HPDE6-E6E7 (cell line): ENCODE results near the gene TMEM198.
A peak's percentile ranks its signal among the peaks of the same experiment; 100 is the strongest.

Experiments used
- DNase-seq: peaks from one replicate; pipeline ENCODE4 v3.0.0; 2011; ENCODE audit warnings: missing footprints; ENCODE audit errors: extremely low spot score

Gene TMEM198, protein sequence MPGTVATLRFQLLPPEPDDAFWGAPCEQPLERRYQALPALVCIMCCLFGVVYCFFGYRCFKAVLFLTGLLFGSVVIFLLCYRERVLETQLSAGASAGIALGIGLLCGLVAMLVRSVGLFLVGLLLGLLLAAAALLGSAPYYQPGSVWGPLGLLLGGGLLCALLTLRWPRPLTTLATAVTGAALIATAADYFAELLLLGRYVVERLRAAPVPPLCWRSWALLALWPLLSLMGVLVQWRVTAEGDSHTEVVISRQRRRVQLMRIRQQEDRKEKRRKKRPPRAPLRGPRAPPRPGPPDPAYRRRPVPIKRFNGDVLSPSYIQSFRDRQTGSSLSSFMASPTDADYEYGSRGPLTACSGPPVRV

DNA sequence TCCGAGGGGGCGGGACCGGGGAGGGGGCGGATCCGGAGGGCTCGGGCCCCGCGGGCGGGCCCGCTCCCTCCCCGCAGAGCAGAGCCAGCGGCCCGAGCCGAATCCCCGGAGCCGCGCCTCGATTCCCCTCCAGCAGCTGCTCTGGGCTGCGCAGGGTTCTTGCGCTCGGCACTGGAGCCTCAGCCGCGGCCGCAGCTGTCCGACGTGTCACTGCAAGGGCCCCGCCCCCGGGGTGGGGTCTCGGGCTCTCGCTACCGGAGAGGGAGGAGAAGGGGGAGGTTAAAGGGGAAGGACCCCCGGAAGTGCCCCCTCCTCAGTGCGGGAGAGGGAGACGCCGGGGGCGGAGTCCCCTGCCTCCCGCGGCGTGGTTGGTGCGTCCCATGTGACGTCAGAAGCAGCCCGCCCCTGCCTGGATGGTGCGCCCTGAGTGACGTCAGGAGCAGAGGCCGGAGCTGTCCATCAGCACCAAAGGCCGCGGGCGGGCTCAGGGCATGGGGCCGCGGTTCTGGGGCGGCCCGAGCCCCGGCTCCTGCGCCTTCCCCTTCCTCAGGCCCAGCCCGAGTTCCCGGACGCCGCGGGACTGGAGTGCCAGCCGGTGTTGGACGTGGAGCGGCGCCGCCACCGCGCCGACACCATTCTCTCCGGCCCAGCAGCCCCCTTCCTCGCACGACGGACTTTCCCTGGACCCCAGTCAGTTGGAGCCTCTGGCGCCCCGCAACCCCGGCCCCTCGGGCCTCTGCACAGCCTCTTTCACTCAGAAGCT, at the start of gene TMEM198, which contains the start of gene CHPF:
TMEM198 (plus strand) TSS at position 433 of the 763 bp plus-strand sequence. CDS start 700 bp downstream, outside the sequence.
CHPF (minus strand) TSS at position 214 of the 763 bp plus-strand sequence. CDS start 271 bp downstream, outside the sequence.
- DNase-seq = peak; percentile 95

DNA sequence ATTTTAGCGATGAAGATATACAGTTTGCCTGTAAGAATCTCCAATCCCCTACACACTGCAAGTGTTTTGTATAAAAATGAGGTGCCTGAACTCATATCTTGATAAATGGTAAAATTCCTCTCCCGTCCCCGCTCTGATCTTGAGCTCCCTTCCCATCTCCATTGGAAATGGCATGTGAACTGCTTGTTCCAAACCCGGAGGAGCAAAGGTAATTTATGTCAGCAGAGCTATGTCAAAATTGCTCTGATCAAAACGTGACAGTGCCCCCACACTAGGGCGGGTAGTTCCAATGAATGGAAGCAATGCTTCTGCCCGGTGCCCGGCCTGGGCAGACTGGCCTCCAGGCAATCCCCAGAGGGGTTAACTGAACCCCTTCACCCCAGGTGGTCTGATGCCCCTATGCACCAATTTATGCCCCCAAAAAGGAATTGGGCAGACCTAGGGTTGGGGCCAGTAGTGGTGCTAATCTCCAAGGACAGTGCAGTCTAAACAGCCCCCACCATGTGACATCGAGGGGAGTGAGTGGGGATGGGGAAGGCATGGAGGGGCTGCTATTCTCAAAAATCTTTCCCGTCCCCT, 48.8 kb upstream of the TMEM198 start:
- DNase-seq = no peak

DNA sequence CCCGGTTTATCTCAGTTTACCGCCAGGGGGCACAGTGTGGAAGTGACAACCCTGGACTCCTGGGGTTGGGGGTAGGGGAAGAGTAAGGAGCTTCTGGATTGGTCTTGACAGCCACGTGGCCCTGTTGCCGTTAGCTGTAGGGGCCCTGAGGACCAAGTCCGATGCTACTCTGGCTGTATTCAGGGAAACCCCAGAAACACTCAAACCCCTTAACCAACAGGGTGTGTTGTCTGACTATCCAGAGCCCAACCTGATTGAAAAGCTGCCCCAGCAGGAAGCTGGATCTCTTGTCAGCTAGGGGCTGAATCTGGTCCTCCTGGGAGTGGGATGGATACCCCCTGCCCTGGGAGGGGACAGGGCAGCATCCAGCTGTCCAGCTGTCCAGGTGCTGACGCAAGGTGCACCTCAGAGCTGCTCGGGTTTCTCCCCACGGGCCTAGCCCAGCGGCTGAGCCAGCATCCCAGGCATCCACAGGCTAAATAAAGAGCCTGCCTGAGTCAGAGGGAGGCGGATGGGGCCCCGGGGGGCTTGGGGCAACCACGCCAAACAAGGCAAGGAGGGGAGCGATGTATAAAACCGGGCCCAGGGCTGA, 48.2 kb upstream of the TMEM198 start:
- DNase-seq = peak; percentile 70

DNA sequence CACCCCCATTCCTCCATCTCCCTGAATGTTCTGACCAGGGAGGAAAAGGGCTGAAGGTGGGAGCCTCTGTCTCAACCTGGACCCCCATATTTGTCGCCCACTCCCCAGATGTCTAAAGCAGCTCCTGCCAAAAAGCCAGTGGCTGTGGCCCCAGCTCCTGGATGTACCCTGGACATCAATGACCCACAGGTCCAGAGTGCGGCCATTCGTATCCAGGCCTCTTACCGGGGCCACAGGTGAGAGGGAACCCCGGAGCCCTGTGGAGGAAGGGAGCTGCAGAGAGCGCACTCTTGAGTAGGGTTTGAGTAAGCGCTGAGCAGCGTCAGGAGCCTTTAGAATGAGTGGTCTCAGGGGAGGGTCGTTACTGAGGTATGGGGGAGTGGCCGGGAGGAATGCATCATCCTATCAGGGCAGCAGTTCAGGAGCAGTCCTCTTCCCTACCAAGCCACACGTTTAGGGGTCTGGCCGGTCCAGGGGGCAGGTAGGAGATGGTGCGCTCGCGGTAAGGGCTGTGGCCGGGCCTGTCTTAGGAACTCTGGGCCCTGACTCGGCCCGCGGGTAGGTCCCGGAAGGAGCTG, 47.5 kb upstream of the TMEM198 start:
- no peak for DNase-seq

DNA sequence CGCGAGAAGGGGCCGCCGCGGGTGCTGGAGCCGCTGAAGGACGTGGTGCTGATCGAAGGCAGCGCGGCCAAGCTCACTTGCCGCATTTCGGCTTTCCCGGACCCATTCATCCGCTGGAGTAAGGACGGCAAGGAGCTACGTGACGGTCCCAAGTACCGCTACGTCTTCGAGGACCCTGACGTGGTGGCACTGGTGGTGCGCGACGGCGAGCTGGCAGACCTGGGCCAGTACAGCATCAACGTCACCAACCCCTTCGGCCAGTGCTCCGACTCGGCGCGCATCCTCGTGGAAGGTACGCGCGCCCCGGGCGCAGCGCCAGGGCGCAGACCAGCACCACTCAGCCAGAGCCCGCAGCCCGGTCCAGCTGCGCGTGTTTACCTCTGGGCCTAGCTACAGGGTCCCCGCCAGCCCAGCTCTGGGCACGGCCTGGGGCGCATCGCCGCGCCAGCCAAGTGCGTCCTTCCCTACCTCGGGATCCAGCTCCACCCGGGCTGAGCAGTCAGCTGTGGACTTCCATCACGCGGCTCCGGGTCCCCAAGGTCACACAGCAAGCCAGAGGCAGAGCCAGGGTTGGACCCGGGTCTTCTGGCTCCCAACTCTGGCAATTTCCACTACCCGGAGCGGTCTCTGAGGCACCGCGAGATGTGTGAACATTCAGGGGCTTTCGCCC, 46.9 kb upstream of the TMEM198 start:
- no peak for DNase-seq

DNA sequence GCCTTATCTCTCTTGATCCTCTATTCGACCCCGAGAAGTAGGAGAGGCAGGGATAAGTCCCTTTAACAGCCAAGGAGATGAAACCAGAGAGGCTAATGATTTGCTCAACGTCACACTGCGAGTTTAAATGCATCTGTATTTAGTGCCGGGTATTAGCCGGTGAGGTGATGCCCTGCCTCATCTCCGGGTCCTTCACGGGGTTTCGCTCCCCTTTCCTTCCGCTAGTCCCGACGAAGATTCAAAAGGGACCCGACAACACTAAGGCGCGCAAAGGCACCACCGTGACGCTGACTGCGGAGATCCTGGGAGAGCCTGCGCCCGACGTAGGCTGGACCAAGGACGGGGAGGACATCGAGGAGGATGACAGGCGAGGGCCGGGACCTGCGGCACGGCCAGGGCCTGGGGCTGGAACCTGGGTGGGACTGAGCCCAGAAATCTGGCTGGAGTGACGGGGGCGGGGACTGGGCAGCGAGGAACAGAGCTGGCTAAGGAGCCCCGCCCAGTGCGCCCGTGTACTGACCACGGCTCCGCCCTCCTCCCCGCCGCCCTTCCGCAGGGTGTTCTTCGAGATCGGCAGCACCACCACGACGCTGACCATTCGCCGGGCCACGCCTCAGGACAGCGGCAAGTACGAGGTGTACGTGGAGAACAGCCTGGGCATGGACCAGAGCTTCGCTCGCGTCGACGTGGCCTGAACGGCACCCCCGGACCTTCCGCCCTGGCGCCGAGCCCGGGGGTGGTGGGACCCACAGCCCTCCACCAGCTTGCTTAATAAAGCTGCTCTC, 46.1 kb upstream of the TMEM198 start:
- peak; percentile 66 for DNase-seq

DNA sequence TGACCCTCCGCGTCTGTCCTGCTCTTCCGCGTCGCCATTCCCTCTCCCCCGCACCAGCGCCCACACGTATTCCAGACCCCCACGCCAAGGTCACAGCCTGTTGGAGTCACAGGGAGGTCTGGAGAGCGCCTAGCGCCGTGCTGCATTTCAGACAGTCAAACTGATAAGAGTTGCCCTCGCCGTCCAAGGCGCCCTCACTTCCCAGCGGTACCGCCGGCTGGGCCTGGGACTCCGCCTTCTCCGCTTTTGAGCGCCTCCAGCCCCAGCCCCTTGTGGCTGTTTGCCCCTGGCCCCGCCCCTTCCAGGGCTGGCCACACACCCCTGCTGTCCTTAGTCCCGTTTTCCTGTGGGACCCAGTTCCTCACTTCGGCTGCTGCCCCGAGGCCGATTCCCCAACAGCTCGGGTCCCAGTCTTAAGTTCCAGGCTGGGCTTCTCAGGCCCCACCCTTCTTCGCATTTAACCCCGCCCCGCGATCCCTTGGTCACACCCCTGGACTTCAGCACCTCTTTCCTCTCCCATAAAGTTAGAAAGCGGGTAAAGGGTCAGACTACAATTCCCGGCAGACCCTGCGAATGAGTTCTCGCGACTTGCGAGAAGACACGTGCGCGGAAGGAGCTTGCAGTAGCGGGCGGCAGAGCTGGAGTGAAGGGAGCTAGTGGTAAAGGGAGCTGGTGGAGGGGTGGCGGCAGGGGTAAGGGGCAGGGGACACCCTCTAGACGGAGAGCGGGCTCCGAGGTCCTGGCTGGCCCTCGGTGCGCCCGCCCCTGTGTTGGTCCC, 45.4 kb upstream of the TMEM198 start, which contains the start of gene GMPPA:
GMPPA (plus strand) TSS at position 612 of the 778 bp plus-strand sequence. CDS start 1,085 bp downstream, outside the sequence.
- peak; percentile 99 for DNase-seq

DNA sequence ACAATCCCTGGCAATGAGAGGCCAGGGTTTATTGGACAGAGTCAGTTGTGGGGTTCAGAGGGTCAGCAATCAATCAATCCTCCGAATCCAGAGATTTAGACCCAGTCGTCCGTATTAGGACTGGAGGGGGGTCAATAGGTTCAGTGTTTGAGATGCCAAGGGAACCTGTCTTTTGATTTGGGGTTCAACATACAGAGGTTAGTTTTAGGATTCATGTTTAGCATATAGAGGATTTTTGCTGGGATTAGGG, 44.8 kb upstream of the TMEM198 start:
- DNase-seq = no peak

DNA sequence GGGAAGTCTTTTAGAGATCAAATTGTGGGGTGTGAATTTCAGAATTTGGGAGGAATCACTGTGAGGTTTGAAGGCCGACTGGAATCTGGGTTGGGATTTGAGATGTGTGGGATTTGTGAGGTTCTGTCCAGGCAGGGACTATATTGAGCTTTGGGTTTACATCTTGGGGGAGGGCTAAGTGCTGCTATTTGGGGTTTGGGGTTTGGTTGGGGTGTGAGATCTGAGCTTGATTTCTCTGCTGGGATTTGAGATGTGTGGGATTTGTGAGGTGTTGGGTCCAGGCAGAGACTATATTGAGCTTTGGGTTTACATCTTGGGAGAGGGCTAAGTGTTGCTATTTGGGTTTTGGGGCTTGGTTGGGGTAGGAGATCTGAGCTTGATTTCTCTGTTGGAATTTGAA, 44.3 kb upstream of the TMEM198 start:
- no peak for DNase-seq

DNA sequence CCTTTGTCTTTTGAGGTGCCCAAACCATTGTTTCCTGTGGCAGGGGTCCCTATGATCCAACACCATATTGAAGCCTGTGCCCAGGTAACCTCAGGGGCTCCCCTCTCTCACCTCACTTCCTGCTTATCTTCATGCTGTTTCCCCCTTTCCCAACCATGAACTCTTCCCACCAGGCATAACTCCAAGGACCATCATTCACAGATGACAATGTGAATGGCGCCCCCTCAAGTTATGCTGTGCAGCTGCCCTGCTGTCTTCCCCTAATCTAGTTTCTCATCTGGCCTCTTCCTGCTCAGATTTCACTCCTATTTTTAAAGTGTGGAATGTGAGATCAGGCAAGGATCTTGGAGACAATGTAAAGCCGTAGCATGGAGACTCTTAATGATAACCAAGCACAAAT, 43.7 kb upstream of the TMEM198 start:
- no peak for DNase-seq

DNA sequence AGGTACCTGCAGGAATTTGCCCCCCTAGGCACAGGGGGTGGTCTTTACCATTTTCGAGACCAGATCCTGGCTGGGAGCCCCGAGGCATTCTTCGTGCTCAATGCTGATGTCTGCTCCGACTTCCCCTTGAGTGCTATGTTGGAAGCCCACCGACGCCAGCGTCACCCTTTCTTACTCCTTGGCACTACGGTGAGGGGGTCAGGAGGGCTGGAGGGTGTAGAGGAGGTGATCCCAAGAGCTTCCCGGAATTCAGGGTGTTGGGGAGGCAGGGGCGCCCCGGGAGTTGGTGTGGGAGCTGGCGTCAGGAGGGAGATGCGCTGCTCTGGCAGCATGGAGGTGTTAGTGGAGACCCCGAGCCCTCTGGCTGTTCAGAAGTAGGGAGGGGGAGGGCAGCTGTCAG, 42.0 kb upstream of the TMEM198 start:
- DNase-seq = no peak

DNA sequence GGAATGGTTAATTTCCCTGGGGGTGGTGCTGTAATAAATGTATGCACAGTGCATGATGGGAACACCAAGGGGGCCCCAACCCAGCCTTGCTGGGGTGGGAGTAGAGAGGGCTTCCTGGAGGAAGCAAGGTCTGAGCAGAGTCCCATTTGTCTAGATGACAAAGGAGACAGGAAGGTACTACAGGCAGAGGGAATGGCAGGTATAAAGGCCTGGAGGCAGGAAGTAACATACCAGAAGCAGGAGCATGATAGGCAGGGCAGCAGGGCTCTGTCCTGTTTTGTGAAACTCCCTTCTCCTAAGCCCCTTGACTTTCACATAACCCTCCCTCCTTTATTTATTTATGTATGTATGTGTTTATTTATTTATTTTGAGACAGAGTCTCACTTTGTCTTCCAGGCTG, 41.2 kb upstream of the TMEM198 start:
- DNase-seq = no peak

DNA sequence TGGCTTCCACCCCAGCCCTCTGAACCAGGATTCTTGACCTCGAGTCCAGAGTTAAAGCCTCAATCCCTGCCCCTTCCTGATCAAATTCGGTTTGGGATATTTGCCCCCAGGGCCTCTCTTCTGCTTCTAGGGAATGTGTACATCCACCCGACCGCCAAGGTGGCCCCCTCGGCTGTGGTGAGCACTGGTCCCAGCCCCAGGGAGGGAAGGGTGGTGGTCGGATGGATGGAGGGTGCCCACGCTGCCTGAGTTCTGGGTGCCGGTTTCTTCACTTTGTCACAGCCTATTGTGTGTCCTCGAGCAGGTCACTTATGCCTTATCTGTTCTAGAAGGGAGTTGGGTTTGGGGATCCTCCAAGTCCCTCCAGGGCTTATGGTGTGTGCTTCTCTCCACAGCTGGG, 38.2 kb upstream of the TMEM198 start:
- DNase-seq = no peak

DNA sequence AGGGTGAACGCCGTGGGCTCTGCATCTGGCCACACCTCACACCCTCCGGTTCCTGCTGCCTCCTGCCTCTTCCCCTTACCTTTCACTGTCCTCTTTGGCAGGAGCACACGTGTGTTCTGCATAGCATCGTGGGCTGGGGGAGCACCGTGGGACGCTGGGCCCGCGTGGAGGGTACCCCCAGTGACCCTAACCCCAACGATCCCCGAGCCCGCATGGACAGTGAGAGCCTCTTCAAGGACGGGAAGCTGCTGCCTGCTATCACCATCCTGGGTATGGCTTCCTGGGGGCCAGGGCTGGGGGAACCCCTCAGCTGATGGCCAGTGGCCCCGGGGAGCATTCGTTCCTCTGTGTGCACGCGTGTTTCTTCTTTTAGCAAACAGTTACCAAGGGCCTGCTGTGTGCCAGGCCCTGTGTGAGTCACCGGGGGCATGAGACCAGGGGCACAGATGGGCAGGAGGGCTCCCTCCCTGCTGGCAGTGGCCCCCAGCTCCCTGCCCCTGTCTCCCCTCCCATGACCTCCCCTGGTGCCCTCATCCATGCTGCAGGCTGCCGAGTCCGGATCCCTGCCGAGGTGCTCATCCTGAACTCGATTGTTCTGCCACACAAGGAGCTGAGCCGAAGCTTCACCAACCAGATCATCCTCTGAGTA, 37.6 kb upstream of the TMEM198 start:
- no peak for DNase-seq

DNA sequence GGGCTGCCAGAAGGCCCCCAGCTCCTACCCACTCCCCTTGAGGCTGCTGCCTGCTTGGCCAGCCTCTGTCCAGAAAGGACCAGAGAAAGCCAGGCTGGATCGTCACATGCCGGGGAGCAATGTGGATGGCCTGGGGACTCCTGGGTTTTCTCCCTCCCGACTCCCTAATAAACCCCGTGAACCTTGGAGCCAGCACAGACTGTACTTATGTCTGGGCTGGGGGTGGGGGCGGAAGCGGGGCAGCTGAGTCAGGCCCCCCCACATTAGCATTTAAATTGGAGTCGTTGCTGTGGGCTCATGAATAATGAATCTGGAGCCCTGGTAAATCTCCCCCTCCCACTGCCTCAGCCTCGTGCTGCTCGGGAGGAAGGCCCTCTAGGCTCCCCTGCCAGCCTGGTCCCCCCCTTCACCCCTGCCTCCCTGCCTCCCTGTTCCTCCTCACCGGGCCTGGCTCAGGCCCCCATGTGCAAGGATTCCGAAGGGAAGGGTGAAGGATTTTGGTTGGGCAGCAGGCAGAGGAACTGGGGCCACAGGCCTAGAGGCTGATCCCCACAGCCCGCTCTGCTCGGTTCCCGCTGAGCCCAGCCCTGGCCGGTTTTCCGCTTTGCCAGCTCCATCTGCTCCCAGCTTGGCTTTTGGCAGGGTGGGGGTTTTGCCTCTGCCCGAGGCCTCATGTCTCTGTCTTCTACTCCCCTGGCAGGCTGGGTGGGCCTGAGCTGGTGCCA, 36.9 kb upstream of the TMEM198 start:
- DNase-seq = no peak

DNA sequence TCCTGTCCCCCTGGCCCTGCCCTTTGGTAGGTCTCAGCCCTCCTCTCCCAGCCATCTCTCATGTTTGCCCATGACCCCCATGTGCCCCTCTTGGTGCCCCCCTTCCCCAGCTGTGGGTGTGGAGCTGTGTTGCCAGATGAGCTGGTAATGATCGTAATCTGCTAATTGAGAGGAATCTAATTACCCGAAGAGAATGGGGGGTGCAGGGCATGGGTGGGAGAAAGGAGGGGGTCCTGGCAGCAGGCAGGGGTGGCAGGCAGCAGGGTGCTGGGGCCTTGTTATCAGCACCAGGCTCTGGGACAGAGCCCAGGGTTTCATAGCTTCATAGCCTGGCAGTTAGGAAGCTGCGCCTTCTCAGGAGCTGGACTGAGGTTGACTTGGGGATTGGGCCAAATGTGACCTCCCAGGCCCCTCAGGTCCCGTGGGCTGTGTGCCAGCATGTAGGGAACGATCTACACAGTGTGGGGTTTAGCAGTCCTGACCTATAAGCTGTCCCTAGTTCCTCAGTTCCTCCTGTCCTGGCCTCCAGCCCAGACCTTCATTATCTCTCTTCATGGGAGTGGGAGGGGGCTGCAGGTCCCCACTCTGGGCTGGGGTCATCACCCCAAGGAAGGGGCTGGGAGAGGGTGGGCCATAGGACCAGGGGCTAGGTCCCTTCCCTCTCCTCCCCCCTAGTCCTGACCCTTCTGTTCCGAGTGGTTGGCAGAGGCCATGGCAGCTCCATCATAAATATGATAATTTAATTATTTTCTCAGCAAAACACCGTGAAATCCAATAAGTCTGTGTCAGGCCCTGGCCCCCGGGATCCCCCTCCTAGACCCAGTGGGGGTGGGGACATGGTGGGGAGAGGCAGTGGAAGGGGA, 36.0 kb upstream of the TMEM198 start:
- DNase-seq = no peak

DNA sequence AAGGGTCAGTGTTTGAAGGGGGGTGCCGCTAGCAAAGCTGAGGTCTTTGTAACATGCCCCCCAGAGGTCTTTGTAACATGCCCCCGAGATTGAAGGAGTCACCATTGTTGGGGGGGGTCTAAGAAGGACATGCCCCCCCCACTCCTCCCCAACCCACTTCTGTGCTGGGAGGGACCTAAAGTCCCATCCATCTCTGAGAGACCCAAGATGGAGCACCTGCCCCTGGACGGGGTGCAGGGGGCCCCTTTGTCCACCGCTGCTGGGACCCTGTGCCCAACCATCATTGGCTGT, 35.4 kb upstream of the TMEM198 start:
- no peak for DNase-seq
